IPS DF 19.7 (cell line): Measurements from ENCODE around the gene CACHD1.

Experiments
- DNase-seq: peaks from one replicate; pipeline ENCODE4 v3.0.0-alpha.2; 2013; ENCODE audit warnings: low read depth, low spot score

The CACHD1 gene

DNA sequence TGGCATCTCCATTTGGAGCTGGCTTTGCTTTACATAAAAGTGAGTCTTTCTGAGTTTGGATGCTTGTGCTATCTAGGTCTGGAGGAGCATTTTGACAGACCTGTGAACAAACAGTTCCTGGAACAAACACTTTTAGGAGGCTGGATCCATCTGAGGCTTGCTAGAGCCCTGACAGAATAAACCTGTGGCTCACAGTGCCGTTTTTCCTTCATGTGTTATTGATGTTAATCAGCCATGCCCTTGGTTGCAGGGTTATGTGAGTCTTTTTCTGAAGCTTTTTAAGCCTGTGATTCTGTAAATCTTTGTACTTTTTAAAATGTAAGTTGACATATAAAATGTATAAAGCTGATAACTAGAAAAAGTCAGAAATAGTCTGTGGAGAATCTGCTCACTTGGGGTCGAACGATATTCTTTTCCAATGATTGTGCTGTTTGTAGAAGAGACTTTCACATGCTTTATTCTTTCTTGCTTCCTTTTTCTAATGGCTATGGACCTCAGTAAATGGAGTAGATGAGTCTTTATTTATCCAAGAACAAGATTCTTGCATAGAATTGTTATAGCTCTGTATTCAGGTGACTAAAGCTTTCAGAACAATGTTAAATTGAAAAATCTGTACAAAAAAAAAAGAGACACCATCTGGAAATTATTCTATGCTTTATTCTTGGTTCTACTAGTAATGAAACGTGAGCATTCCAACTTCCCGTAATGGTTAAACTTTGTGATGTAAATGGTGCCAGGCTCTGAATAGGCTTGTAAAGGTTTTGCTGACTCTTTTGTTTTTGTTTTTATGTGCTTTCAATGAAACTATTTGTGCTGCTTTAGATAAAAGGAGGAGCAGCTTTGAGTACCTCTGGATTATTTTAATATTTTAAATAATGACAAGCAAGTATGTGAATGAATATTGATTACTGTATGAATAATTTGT lies 53.7 kb downstream of the CACHD1 start:
- DNase-seq: no peak

- DNase-seq: no peak
Observed at GRCh38 chr1:64524614-64525013, 54.7 kb downstream of the CACHD1 start.

DNA sequence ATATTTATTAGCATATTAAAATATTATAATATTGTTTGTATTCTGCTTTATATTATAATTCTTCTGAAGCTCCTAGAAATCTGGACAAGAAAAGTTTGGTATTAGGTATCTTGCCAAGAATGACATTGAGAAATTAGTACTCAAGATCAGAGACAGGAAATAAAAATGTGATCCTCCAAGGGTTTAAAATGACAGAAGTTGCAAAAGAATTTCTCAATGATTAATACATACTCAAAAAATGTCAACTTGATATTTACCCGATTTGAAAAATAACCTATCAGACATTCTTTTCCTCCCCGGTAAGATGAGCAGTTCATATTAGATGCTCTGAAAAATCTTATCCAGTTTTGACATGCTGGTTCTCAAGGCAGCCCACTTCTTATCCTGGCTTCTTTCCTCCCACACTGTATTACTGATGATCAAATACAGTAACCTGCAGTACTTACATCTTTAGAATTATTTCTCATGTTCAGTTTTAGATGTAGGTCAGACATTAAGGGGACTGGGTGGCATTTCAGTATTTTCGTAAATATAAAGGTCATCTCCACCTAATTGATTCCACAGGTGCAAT lies 55.3 kb downstream of the CACHD1 start:
- DNase-seq: no peak

- DNase-seq: no peak
Observed at GRCh38 chr1:64526312-64526711, 56.4 kb downstream of the CACHD1 start.

DNA sequence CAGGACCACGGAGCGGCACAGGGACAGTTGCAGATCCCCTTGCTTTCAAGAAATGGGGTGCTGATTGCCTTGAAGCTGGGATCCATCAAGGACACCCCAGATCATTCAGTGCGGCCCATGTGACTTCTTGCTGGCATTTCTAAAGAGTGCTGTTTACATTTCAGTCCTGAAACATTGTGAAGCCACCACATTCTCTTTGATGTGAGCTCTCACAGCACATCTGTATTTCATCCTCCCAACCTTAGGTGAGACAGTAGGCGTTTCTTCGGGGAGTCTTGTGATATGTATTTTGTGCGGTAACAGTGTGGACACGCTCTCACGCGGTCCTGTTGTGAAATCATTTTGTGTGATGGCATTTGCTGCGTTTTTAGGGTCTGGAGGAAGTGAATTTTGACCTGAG lies 57.2 kb downstream of the CACHD1 start:
- DNase-seq: no peak

GRCh38 chr1:64527786-64528185 lies 57.9 kb downstream of the CACHD1 start:
- DNase-seq: no peak

DNA sequence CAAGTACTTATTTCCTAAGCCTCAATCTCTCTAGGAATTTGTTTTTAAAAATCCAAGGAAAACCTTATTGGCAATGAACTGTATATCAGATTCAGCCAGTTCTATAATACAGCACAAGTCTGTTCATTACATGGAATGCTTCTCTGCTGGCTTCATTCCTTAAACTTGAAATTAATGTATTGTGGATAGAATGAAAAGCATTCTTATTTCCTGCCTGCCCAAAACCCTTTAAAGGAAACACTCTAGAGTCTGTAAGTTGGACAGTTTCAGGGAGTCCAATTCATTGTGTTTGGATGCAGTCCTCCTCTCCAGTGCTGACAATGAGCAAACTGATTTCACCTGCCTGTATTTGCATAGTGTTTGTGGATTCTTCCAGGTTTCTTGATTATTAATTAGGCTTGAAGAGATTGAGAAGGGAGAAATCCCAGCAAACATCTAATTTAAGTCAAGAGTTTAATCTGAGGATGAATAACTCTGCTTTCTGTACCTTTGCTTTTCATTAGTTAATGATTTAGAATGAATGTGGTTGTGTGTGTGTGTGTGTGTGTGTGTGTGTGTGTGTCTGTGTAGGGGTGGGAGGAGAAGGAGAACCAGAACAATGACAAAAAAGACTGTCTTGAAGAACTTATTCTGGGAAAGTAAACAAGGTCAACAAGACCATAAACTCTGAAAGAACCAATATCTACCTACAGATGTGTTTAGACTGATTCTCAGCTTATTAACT lies 61.2 kb downstream of the CACHD1 start:
- no peak for DNase-seq

- no peak for DNase-seq
Observed at GRCh38 chr1:64532646-64533045, 62.7 kb downstream of the CACHD1 start.

DNA sequence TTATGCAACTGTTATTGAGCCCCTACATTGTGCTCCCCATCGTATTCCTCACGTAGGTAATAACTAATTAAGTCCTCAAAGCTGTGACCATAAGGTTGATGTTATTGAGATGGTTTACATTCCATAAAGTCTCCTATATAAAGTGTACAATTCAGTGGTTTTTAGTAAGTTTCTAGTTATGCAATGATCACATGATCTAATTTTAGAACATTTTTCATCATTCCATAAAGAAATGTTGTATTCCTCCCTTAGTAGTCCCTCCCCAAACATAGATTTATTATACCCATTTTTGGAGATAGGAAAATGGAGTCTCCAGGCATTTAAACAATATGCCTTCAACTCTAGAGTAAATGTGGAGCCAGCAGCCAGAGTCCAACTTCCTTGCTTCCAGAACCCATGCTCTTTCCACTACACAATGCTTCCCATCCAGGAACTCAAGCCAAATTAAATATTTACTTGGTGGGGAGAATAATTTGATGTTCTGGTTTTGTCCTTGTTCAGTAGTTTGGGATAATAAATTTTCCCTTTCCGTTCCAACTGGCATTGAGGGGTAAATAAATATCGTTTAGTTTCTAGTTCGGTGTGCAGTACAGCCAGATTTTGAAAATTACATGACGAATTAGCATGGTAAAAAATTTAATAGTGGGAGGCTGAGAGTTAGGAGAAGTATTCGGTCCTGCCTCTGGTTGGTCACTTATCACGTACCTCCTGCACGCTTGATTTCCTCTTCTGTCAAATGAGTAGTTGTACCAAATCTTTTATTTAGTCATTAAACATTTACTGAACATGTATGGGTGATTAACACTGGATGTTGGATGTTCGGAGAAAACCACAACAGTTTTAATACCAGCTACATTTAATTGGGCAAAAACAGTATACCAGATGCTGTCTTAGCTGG lies 66.3 kb downstream of the CACHD1 start:
- no peak for DNase-seq

DNA sequence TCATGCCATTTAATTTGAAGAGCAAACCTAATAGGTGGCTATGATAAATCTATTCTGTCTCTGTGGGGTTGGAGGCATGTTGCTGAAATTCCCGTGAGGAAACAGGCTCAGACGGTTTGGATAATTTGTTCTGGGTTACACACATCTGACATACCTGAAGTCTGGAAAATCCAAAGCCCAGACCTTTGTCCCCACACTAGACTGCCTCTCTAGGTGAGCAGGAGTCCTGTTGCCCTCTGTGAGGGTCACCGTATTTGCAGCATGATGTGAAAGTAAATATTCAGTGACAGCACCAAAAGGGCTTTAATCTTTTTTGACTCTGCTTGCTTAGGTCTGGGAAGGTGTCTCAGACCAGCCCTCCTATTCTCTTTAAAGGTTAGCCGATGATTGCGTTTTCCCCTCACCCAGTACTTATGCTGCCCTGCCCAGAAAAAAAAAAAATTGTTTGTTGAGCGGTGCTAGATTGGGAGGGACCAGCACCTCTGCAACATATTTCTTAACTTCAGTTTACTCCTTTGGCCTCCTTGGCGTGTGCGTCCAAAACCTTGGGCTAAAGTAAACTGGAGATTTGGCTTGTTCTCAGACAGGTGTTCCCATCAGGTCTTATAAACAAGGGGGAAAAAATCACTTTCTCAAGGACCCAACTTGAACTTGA lies 67.0 kb downstream of the CACHD1 start:
- DNase-seq: no peak

GRCh38 chr1:64537942-64538341 lies 68.0 kb downstream of the CACHD1 start:
- no peak for DNase-seq

DNA sequence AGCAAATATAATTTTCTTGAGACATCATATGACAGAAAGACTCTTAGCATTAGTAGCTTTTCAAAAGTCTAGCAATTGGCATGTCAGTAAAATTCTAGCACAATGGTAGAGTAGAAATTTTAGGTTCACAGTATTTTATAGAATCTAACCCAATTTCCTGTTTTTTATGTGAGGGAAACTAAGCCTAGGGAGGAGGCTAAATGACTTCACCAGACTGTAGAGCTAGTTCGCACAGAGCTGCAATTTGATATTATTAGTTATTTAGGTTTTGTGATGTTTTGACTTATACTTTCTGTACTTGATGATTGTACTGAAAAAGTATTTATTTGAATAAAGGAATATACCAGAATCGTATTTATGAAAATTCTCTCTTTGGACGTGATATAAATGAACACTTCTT lies 68.5 kb downstream of the CACHD1 start:
- no peak for DNase-seq

- no peak for DNase-seq
Observed at GRCh38 chr1:64539289-64539688, 69.4 kb downstream of the CACHD1 start.

- DNase-seq: no peak
Observed at GRCh38 chr1:64539781-64540218, 69.9 kb downstream of the CACHD1 start.

DNA sequence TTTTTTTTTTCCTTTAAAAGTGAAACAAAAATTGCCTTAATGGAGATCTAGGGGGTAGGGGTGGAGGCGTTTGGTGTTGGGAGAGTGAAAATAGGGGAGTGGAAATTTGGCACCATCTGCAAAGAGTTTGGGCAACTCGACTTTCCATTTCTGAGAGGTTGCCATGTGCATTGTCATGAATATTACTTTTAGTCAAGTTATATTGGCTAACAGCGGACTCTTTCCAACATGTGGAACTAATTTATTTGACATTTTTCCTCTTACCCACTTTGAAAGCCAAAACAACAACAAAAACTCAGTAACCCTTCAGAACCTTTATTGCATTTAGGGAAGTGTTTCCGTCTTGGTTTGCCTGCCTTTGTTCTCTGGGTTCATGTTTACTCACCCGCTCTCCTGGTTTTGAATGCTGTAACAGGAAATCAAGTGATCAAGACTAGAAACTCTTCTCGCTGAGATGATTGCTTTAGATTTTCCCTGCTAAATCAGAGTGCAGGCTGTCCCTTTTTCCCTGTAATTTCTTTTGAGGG lies 70.4 kb downstream of the CACHD1 start:
- DNase-seq: no peak

- DNase-seq: no peak
Observed at GRCh38 chr1:64542118-64542517, 72.2 kb downstream of the CACHD1 start.

DNA sequence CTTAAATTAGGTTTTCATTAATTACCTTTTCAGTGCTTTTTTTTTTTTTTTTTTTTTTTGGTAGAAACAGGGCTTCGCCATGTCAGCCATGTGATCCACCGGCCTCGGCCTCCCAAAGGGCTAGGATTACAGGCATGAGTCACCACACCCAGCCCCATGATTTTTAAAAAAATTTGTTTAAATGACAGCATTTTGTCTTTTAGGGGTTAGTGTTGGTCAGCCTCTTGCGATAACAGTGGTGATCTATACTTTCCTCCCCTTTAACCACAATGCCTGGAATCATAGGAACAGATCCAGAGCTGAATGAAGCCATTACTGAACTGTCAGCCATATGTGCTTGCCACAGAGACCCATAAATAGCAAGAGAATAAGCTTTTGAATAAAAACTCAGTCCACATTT lies 73.9 kb downstream of the CACHD1 start:
- DNase-seq: no peak

DNA sequence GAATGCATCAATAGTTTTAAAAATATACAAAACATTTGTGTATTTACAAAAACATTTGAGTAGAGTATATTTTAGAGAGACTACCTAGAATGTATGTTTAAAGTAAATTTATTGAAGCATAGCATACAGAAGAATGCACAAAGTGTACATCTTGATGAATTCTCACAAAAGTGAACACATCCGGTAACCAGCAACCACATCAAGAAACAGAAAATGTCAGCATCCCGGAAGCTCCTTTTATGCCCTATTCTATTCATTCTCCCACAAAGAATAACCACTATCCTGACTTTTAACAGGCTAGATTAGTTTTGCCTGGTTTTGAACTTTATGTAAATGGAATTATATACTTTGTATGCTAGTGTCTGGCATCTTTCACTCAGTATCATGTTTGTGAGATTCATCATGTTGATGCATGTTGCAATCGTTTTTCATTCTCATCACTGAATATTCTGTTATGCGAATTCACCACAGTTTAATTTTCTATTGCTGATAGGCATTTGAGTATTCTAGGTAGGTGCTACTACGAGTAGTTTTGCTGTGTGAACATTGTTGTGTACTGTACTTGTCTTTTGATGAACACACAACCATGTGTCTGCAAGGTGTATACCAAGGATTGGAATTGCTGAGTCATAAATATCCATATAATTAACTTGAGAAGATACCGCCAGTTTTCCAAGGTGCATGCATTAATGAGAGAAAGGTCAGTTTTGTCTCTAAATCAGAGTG lies 75.4 kb downstream of the CACHD1 start:
- no peak for DNase-seq

DNA sequence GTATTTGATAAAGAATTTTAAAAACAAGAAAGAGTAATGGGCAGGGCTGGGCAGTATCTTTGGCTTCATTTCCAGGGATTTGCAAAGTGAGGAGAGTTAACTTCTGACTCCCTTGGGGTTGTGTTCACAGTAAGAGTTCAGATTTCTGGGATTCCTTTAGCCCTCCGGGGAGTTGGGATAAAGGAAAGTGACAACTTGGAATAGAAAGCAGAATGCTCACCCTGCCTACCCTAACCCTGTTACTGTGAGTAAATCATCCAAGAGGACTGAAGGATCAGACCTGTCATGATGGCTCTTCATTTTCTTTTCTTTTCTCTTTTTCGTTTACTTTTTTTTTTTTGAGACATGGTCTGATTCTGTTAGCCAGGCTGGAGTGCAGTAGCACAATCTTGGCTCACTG lies 76.1 kb downstream of the CACHD1 start:
- DNase-seq: peak; percentile 20
